GM12892 (cell line): Measurements from ENCODE around the gene HDAC8.
"Not testable (repeated sequence)": the region's sequence is repeated elsewhere in the genome, so short reads cannot be mapped to it uniquely, and the experiment has no call there.

ENCODE experiments used
- DNase-seq: peaks from one replicate; pipeline ENCODE4 v3.0.0; 2011; ENCODE audit not compliant: insufficient read length
- FAIRE-seq: peaks from 2 replicates; lab custom pipeline; 2011; peaks lifted over from hg19 to GRCh38; lab: Jason Lieb, UNC
- POLR2A ChIP-seq: IDR thresholded peaks from 2 replicates; pipeline ENCODE4 v1.6.1; 2011; ENCODE audit warnings: low read depth, low read length, control low read depth
- POLR2AphosphoS5 ChIP-seq: IDR thresholded peaks from 2 replicates; pipeline ENCODE4 v1.6.1; 2011; ENCODE audit warnings: low read depth, low read length, control low read depth
- TAF1 ChIP-seq: IDR thresholded peaks from 2 replicates; pipeline ENCODE4 v1.6.1; 2011; ENCODE audit warnings: low read depth, mild to moderate bottlenecking, control low read depth, low read length, borderline replicate concordance

The HDAC8 gene

GRCh38 chrX:72352786-72353185, 219.9 kb downstream of the HDAC8 start:
- FAIRE-seq (no peak), DNase-seq (no peak)
- no peak for TF ChIP-seq POLR2AphosphoS5
- no peak for TF ChIP-seq POLR2A
- TF ChIP-seq TAF1: no peak

GRCh38 chrX:72351606-72352334, 220.9 kb downstream of the HDAC8 start:
- DNase-seq (no peak), FAIRE-seq (no peak)
- no peak for TF ChIP-seq TAF1

DNA sequence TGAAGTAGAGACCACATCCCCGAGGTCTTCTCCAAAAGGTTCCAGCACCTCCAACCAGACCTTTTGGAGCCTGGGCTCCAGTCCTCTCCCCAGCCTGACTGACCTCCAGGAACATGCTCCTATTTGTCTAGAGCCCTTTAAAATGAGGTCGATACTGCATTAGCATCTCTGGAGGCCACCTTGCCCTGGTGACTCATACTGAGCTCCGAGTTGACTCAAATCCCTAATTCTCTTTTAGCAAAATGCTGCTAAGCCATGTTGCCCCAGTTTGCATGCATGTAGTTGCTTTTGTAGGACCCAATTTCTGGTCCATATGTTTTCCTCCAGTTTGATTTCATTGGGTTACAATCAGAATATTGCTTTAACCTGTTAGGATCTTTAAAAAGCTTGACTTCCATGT, 223.5 kb downstream of the HDAC8 start:
- TF ChIP-seq POLR2AphosphoS5: no peak
- no peak for TF ChIP-seq POLR2A
- DNase-seq (peak; percentile 16), FAIRE-seq (peak; percentile 67)

DNA sequence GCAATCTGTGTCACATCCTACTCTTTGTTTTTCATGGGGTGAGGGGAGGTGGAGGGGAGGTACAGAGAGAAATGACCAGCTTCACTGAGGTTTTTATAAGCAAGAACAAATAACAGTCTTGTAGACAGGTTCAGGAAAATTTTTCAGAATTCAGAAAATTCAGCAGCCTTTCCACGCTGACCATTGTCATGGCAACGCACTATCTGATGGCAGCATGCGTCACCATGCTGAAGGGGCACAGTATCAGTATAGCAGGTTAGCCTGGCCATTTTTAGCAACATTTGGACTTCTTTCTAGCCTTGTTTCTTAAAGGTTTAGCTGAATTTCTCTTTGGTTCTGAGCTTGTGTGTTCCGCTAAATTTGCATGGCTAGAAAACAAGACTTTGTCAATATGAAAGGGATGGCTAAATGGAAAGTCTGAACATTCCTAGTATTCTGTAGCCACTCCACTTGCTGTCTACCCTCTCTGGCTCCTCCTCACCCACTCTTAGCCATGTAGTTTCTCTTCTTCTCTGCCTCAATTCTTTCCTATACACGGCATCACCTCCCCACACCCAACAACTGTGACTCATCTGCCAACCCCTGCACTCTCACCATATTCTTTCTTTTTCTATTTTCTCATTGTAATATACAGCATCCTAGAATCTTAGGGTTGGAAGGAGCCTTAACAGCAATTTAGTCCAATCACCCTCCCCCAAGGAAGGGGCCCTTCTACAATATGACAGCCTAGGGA, 224.2 kb downstream of the HDAC8 start:
- DNase-seq: no peak
- no peak for FAIRE-seq
- TF ChIP-seq POLR2AphosphoS5 (no peak), POLR2A (no peak), TAF1 (no peak)

GRCh38 chrX:72347366-72347765, 225.3 kb downstream of the HDAC8 start:
- no peak for DNase-seq
- FAIRE-seq: no peak
- TF ChIP-seq POLR2A: no peak
- TF ChIP-seq TAF1: no peak

DNA sequence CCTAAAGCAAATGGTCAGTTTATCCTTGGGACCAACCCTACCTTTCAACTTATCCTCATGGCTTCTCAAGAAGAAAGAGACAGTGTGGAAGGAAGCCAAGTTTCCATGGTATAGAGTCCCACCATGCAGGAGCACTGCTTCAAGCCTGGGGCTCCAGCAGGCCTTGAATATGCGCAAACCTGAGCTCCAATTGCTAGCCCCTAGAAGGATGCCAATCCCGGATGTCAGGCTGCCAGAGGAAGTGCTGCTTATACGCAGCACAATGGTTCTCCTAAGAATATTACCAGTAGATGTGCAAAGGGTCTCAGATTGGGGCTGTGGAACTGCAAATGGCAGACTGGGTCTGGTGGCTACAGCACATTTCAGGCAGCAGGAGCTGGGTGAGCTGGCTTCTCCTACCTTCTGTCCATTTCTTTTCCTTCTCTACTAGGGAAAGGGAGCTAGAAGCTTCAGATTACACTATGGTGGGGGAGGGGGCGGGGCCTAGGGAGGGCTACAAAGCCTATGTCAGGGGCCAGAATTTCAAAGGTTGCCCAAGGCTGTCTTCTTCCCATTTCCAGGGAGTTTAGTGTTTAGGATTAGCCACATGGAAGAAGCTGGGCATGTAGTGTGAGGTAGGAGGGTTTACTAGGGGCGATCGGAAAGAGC, 226.2 kb downstream of the HDAC8 start:
- no peak for DNase-seq
- no peak for FAIRE-seq
- no peak for TF ChIP-seq POLR2AphosphoS5
- TF ChIP-seq POLR2A: no peak
- TF ChIP-seq TAF1: no peak

DNA sequence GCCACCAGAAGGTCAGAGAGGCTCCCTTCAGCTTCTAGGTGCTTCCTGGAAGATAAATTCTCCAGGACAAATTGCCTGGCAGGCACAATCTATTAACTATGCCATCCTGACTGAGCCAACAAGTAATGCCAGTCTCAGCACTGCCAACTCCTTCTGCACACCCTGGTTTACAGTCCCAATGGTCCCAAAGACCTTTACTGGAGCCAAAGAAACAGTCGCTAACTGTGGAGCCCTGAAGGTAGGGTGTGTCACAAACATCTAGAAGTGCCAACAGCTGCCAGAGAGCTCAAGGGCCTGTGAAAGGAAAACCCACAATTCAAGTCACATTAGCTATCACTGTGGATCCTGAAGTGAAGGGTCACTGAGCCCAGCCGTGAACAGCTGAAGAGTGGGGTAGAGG, 232.0 kb downstream of the HDAC8 start:
- no peak for FAIRE-seq
- no peak for TF ChIP-seq POLR2AphosphoS5
- TF ChIP-seq POLR2A: no peak
- no peak for TF ChIP-seq TAF1
- DNase-seq: no peak

DNA sequence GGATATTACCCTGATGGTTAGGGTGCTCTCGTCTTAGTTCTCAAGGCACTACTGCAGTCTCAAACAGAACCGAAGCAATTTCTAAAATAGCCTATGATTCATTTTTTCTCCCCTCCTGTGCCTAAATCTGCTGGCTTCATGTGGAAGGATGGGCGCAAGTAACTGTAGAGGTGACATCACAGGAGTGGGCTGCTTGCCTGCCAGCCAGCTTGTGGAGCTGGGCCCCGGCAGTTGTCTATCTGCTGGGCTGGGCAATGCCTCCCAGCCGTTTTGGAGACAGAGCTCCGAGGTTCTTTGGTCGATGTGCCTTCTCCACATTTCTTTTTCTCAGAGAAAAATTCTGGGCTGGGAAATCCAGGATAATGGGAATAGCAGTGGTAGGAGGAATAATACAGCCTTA, 232.6 kb downstream of the HDAC8 start:
- DNase-seq: no peak
- FAIRE-seq: no peak
- TF ChIP-seq POLR2A (no peak), TAF1 (no peak), POLR2AphosphoS5 (no peak)

DNA sequence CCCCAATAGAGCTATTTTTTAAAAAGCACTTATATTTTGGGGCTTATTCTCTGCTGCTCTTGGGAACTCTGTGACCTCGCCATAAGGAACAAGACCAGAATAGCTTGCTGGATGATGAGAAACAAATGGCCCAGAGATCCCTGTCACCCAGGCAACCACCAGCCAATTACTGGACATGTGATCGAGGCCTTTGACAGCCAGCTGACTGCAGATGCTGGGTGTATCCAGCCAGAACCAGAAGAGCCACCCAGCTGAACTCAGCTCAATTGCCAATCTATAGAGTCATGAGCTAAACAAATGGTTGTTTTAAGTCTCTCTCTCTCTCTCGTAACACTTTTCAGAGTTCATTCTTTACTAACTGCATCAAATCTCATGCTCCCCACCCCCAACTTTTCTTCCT, 242.5 kb downstream of the HDAC8 start:
- DNase-seq (no peak), FAIRE-seq (no peak)
- no peak for TF ChIP-seq POLR2AphosphoS5
- TF ChIP-seq POLR2A: no peak
- no peak for TF ChIP-seq TAF1

- FAIRE-seq (no peak), DNase-seq (no peak)
- no peak for TF ChIP-seq POLR2A
- TF ChIP-seq POLR2AphosphoS5: no peak
- no peak for TF ChIP-seq TAF1
These were observed 245.9 kb downstream of the HDAC8 start for GRCh38 chrX:72326605-72327300.

GRCh38 chrX:72319651-72320050, 253.0 kb downstream of the HDAC8 start:
- DNase-seq, FAIRE-seq: not testable (repeated sequence)

DNA sequence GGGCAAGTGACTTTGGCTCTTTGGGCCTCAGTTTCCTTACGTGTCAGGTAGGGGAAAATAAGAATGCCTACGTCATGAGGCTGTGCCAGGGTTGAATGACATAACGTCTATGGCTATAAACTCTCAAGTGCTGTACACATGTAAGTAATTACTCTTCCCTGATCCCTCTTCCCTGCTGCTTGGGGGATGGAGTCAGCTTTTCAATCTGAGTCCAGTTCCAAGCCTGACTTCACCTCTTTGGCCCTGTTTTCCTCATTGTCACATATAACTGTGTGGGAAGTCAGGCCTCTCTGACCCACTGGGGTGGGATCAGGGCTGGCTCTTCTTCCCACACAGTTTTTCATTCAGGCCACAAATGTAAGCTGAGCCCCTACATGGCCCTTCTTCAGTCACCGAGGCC, 255.5 kb downstream of the HDAC8 start:
- DNase-seq (no peak), FAIRE-seq (no peak)
- TF ChIP-seq POLR2A: no peak
- no peak for TF ChIP-seq TAF1
- TF ChIP-seq POLR2AphosphoS5: no peak
